ENCODE data around the gene RIOX2. TPM values are rescaled to one million over a fixed set of nuclear protein-coding genes. Genes with fewer than 3 reads are reported as not detected.
A peak's percentile ranks its signal among the peaks of the same experiment; 100 is the strongest.
"Not testable (repeated sequence)": the region's sequence is repeated elsewhere in the genome, so short reads cannot be mapped to it uniquely, and the experiment has no call there.

Gene RIOX2
- total RNA-seq, result 29.6 and 40.8 TPM in 2 replicates

DNA sequence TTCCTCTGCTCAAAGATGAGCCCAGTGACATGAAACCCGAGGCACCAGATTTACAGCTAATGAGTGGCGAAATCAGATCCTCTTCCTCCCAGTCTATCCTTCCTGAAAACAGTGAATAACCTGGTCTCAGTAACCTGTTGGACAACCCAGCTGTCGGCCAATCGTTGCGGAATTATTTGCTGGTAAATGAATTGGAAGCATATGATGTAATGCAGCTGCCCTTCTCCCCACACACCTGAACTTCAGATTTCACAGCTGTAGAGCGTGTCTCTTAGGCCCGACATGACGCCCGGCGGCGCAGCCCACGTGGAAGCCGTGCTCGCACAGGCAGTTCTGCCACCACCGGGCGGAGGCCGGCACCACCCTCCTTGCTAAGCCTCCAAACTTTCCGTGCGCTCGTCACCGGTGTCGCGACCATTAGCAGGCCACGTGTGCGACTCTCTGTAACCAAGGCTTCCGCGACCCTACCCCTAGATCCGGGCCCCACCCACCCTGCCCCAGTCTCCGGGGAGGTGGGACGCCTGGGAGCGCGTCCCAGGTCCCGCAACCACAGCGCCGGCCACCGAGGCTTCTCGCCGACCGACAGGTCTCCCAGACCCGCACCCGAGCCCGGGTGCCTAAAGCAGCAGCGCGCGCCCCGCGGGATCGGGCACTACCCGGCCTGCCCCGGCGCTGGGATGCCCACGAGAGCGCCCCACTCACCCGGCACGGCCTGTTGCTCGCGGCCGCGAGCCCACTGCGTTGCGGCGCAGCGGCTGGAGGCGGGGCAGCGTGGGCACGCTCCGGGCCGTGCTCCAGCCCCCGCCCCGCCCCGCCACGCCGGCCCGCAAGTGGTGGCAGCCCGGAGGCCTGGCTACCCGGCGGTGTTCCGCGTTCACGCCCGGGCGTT, at the start of gene RIOX2:
Gene RIOX2 (minus strand): TSS at position 753 of the 889 bp plus-strand sequence. CDS start 4,838 bp downstream, outside the sequence.
- DNase-seq (ENCODE audit: low read depth), result peak; percentile 56

DNA sequence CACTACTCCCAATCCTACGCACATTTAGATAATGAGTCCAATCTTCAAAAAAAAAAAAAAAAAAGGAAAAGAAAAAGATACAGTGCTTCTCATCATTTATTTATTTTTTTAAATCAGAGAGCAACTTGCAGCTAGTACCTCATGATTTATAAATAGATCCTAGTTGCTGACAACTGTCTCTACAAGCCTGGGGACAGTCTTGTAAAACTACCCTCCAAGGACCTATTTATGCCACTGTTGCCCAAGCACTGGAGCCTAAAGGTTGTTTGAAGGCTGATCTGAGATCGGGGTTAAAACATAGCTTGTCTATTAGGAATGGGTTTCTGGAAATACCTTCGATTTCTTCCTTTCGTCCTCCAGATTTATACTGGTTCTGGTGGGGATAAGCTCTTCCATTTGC, 48.2 kb upstream of the RIOX2 start:
- DNase-seq (ENCODE audit: low read depth), result no peak

DNA sequence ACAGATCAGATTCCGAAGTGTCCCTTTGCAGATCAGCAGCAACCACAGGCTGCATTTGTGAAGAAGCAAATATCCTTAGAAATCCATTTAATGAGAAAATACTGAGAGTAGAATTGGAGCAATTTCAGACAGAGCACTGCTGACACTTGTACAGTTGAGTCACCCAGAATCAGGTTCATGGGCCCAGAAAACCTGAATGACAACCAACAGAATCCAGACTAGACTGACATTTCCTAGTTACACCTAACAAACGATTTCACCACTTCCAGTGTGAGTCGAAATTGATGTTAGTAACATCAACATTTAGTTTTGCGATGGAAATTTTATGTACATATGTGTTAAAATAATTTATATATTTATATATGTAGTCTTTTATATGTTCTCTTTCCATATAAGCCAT, 46.1 kb upstream of the RIOX2 start:
- DNase-seq (ENCODE audit: low read depth), result no peak

DNA sequence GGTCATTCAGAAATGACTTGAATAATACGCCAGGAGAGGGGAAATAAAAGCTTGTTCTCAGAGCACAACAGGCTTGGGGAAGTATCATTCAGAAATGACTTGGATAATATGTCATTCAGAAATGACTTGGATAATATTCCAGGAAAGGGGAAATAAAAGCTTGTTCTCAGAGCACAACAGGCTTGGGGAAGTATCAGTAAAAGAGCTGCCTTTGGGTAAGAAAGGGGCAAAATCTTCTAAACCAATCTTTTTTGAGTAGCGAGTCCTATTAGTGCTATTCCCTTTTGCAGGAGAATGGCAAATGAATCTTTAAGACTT, 42.0 kb upstream of the RIOX2 start:
- DNase-seq (ENCODE audit: low read depth), result no peak

DNA sequence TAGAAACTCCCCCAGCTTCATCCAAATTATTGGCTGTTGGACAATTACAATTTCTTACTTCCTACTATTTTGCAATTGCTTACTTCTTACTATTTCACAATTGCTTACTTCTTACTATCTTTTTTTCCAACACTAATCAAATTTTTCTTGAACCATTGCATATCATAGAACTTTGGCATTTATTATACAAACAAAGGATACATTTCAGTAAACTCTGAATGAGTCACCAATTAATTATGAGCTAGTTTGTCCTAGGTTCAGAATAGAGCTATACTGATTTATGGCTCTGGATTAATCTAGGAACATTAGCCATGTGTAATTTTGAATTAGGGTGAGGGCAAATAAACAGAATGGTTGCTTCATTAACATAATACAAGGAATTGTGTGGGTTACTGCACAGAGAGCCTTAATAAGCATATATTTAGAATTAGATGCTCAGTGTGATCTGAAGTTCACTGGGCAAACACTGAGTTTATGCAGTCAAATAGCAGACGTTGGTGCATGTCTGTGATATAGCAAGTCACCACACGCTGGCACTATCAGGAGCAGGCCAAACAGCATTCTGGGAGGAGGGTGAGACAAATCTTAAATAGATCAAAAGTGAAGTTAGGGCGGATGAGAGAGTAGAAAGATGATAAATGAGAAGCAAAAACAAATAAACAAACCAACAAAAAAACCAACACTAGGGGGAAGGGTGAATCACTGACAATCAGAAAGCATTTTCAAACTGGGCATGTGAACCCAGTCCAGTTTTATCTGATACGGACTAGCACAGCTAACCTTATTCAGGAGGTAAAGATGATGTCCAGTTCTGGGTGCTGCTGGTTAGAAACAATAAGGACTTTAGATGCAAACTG, 41.4 kb upstream of the RIOX2 start:
- peak; percentile 72 for DNase-seq (ENCODE audit: low read depth)

DNA sequence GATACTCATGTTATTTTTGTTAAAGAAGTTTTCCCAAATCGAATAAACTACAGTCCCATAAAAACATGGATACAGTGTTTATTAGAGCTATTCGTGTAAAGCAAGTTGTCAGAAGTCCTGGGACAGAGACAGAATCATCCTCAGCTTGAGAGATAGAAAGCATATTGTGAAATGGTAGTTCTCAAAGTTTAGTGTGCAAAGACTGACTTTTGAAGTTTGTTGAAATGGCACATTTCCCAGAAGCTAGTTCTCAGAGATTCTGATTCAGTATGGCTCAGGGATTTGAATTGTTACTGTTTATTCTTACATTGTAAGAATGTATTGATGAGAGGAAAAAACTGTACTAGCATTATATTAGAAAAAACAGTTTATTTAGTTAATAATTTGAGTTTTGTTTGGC, 40.7 kb upstream of the RIOX2 start:
- peak; percentile 45 for DNase-seq (ENCODE audit: low read depth)

DNA sequence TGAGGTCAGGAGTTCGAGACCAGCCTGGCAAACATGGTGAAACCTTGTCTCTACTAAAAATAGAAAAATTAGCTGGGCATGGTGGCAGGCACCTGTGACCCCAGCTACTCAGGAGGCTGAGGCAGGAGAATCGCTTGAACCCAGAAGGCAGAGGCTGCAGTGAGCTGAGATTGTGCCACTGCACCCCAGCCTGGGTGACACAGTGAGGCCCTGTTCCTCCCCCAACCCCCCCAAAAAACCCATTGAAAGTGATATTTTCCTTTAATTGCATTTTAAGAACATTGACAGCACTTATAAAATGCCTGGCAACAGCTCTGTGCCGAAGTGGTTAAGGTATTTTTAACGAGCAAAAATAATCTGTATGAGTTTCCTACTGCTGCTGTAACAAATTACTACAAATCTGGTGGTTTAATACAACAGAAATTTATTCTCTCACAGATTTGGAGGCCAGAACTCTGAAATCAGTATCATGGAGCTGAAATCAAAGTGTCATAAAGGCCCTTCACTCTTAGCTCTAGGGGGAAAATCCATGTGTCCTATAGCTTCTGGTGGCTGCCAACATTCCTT, 38.7 kb upstream of the RIOX2 start:
- not testable (repeated sequence) for DNase-seq (ENCODE audit: low read depth)

DNA sequence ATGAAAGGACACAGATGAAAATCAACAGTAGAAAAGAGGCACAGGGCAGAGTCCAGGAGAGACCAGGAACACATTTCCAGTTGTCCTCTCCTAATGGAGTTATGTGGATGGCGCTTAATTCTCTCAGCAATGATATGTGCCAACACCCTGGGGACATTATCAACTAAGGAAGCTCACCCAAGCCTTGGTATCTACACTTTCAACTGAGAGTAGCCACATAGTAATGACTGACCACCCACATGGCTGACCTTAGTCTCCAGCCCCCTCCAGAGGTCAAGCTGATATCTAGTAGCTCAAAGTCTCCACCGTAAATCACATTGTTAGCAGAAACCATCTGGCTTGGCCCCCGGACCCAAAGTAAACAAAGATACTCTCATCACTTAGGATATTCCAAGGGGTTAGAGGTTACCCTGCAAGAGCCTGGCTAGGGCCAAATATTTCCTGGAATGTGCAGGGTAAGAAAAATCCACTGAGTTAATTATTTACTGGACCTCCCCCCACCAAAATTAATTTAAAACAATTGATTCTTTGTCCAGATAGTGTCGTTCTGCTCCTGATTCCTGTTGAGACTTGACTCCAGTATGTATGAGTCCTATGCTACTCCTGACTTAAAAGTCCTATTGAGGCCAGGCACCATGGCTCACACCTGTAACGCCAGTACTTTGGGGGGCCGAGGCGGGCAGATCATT, 38.1 kb upstream of the RIOX2 start:
- peak; percentile 9 for DNase-seq (ENCODE audit: low read depth)

DNA sequence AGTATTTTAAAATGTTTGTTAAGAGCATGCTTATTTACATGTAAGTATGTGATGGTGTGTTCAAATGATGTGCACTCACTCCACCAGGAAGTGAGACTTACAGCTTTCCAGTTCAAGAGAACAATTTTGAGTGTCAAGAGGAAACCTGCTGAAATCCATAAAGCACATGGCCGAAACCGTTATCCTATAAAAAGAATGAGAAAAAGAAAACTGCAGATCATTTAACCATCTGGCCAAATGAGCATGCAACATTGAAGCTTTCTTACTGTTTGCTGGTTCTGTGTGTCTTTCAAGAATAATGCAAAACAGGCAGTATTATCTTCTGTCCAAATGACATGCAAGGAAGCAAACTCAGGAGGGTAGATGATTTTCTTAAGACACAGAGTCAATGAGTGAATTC, 36.6 kb upstream of the RIOX2 start:
- no peak for DNase-seq (ENCODE audit: low read depth)

DNA sequence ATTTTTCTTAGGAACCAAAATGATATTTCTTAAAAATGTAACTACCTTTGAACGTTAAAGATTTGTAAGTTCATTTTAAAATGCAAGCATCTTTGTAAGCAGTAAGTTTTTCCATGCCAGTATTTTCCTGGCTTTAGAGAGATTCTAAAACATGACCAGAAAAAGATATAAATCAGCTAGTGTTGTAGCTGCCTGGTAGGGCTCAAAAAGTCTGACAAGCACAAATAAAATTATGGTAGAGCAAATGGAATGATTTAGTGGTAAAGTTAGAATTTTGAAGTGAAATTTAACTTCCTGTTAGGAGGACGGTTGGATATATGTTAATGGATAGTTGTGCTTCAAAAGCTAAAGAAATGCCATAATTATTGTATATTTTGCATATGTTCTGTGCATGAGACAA, 33.2 kb upstream of the RIOX2 start:
- no peak for DNase-seq (ENCODE audit: low read depth)

DNA sequence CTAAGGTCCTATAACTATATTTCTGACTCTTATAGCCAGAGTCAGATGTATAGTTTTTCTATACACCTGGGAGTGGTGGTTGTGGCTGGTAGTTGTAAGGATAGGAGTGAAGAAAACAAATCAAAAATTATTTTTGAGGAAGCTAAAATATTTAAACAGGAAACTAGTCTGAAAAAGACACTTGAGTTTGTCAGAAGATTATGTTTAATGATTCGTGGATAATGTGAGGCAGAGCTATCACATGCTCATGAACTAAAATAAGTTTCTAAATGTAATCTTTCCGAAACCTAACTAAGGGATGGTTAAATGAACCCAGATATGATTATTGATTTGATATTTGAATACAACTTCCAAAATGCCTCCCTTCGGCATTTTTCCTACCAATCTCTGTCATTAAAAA, 32.5 kb upstream of the RIOX2 start:
- no peak for DNase-seq (ENCODE audit: low read depth)

DNA sequence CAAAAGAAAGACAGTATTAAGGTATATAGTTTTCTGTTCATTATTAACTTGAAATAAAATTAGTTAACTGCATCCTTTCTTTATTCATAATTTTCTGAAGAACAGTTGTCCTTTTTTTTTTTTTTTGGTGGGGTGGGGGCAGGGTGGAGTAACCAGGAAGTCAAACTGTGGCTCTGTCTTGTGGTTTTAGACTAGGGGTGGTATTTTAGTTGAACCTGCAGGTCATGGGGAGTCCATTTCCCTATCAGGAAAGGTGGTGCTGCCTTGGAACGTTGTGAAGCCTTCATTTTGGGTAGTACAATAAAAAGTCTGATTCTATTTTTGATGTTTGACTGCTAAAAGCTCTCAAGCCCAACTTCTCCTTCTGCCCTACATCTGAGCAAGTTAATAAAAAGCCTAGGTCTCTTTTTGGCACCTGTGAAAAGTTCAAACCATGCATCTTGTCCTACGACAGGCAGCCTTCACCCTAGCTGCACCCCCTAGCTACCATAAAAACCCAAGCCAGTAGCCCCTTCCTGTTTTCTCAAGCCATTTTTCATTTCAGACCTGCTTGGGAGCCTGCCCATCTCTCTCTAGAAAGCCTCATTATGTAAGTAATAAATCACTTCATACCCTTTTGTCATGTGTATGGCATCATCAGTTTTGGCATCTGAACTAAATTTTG, 31.2 kb upstream of the RIOX2 start:
- no peak for DNase-seq (ENCODE audit: low read depth)

DNA sequence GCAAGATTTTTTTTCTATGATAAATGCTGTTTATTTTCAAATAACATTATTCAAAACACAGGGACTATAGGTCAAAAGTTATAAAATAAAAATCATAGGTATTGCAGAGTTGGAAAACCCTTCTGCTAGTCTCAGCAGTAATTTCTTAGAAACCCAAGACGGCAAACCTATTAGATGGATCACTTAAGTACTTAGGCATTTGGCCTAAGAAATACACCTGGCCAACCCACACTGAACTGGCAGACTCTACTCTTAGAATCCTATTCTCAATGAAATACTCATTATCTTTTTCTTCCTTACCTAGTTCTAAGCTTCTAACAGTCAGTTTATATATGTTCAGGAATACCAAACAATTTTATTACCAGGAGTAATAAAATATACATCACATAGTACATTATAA, 30.5 kb upstream of the RIOX2 start:
- no peak for DNase-seq (ENCODE audit: low read depth)

DNA sequence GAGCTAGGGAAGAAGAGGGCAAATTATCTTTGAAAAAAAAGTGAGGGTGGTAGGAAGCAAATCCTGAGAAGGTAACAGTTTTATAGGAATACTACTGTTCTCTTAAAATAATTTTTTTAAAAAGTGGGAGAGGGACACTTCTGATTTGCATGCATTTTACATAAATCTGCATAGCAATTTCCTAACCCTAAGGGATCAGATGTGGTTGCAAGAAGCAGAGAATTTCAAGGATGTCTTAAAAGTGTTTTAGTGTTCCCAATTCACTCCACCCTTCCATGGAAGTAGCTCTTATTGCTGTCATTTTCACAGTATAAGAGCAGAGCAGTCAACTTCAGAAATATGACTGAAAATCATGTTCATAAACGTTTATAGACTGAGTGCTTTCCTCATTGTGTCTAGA, 27.8 kb upstream of the RIOX2 start:
- DNase-seq (ENCODE audit: low read depth), result no peak

DNA sequence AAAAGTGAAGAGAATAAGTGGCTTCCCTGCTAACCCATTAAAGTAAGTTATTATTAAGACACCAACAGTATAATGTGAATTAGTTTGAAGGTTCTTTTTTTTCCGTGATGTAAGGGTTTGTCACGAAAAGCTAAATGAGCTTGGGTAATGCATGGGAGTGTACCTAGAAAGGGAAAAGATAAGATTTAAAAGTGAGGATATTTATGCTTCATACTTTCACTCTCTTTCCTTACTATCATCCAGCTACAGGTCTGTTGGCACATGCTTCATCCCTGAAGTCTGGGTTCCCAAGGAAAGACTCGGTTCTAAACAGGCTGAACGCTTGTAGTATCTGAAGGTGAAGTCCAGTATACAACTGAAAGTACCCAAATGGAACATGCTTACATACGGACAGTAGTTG, 26.9 kb upstream of the RIOX2 start:
- no peak for DNase-seq (ENCODE audit: low read depth)

DNA sequence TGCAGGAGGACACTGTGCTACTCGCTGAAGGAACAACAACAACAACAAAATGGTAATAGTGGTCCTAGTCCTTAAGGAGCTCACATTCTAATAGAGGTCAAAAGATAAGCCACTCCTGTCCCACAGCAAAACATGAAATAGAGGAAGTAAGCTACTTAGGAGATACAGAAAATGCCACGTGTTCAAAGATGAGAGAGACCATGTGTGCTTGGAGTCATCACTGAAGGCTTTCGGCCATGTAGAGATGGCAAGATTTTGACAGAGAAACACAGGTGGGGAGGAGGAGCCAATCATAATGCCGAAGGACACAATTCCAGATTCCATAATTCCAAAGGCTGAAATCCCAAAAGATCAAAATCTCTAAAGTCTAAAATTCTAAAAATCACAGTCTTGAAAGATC, 24.8 kb upstream of the RIOX2 start:
- DNase-seq (ENCODE audit: low read depth), result no peak

DNA sequence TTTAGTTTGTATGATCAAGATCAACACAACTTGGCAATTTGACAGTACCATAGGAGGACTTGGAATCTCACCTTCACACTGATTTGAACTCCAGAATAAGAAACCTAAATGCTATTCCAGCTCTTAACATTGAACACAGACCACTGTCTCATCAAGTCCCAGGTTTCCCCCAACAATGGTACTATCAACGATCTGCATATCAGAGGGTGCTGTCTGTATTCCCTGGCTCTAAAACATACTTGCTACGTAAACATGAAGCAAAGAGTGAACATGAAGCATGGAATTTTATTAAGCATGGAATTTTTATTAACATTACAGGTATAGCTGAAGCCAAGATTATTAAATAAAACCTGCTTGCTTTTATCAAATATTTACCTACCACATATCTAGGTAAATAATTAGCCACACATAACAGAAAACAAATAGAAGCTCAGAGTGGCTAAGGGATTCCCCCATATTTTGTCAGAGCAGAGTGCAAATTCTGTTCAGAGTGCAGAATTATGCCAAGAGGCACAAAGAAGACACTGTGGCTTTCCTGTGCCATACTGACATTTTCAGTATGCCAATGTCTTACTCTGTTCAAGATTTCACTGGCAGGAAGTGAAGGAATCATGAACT, 22.2 kb upstream of the RIOX2 start:
- DNase-seq (ENCODE audit: low read depth), result no peak

DNA sequence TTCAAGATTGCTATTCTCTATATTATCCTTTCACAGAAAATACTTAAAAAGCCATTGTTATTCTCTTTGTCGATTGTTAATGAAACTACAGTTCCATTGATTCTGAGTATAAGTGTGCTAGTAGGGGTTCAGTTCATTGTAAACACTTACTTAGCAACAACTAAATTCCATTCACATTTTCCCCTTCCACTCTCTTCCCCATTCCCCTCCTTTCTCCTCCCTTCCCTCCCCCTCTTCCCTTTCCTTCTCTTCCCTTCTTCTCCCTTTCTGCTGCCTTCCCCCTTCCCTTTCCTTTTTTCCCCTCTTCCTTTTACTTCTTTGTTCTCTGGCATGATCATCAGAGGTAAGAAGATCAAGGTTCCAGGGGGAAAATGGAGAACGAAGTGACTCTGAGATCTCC, 21.3 kb upstream of the RIOX2 start:
- DNase-seq (ENCODE audit: low read depth), result no peak

DNA sequence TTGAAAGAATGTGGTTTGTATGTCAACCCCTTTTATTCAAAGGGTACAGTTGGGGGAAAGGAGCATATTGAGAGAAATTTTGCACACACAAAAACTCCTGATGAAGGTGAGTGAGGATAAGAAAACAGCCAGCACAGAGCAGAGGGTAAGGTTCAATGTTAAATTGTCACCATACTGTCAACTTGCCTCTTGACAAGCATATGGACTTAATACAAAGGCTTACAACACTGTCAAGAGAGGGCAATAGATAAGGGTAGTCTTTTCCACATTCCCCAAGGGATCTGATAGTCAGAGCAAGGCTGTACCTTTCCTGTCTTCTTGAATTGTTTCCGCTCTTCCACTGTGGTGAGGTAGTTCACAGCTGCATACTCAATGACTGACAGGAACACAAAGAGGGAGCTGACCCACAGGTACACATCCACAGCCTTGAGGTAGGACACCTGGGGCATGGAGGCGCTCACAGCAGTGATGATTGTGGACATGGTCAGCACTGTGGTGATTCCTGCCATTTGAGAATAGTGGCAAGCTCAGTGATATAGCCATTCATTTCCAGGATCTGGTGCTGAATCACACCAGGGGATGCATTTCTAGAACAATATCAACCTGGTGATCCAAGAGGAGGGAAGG, 20.4 kb upstream of the RIOX2 start:
- no peak for DNase-seq (ENCODE audit: low read depth)

DNA sequence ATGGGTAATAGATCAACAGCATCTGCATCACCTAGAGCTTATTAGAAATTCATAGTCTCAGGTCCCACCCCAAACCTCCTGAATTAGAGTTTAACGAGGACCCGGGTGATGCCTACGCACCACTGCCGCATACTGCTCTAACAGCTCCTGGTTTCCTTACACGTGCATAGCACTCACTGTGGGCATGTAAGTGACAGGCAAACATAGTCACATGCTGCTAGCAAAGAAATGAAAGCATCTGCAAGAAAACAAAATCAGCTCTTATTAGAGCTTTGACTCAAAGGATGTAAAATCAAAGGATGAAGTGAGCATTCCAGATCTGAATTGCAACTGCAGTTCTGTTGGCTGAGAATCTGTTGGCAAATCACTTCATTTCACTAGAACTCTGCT, 19.1 kb upstream of the RIOX2 start:
- no peak for DNase-seq (ENCODE audit: low read depth)

Measured in renal cortical epithelial cell (primary cell).